Esophagus muscularis mucosa (tissue), 4 donors: Measurements from ENCODE around the gene NHLRC2. TPM values are rescaled to one million over a fixed set of nuclear protein-coding genes. Genes with fewer than 3 reads are reported as not detected.
"Not testable (repeated sequence)": the region's sequence is repeated elsewhere in the genome, so short reads cannot be mapped to it uniquely, and the experiment has no call there.

Experiments
- DNase-seq: peaks from one replicate; pipeline ENCODE4 v3.0.0-alpha.2; 2017; ENCODE audit errors: extremely low spot score
- H3K27ac ChIP-seq, 4 donors: fragments of 200-600 bp; sonication (generic); replicated peaks in 1 of 4; 1 replicate in 3 of 4; 2 replicates in 1 of 4; pipeline ENCODE4 v1.5.1; 2016 to 2019; ENCODE audit warnings: mild to moderate bottlenecking in 1 of 4
- H3K27me3 ChIP-seq, 4 donors: fragments of 200-600 bp; sonication (generic); one replicate each; pipeline versions ENCODE4 v1.5.1 to v1.6.0; 2016 to 2019
- H3K36me3 ChIP-seq, 4 donors: fragments of 200-600 bp; sonication (generic); one replicate each; pipeline ENCODE4 v1.5.1; 2016 to 2019
- H3K4me1 ChIP-seq, 4 donors: fragments of 200-600 bp; sonication (generic); one replicate each; pipeline ENCODE4 v1.5.1; 2016 to 2019
- H3K4me3 ChIP-seq, 4 donors: fragments of 200-600 bp; sonication (generic); 1 replicate in 2 of 4; 2 replicates in 2 of 4; pipeline ENCODE4 v1.5.1; 2016 to 2019; ENCODE audit warnings: mild to moderate bottlenecking in 4 of 4, moderate library complexity in 1 of 4
- H3K9me3 ChIP-seq, 4 donors: fragments of 200-600 bp; sonication (generic); 1 replicate in 3 of 4; 2 replicates in 1 of 4; pipeline ENCODE4 v1.5.1; 2016 to 2019
- CTCF ChIP-seq, 3 experiments: fragments of 200-600 bp in 2 of 3; fragments of 450-650 bp in 1 of 3; sonication (generic) in 2 of 3; IDR thresholded peaks; one replicate each; pipeline ENCODE4 v1.5.1; 2017 to 2019; ENCODE audit warnings: antibody characterized with exemption in 3 of 3, mild to moderate bottlenecking in 2 of 3, moderate library complexity in 1 of 3
- EP300 ChIP-seq: sonication (generic); formaldehyde crosslinking; IDR thresholded peaks from one replicate; pipeline ENCODE4 v1.6.1; 2017; ENCODE audit warnings: antibody characterized with exemption
- POLR2A ChIP-seq: fragments of 450-650 bp; IDR thresholded peaks from one replicate; pipeline ENCODE4 v1.6.1; 2017; ENCODE audit warnings: antibody characterized with exemption, moderate library complexity, mild to moderate bottlenecking, low read depth
- POLR2AphosphoS5 ChIP-seq, 2 donors: sonication (generic); formaldehyde crosslinking; IDR thresholded peaks; one replicate each; pipeline ENCODE4 v1.6.1; 2017; ENCODE audit warnings: antibody characterized with exemption in 2 of 2
- WGBS: methylation state at CpG from one replicate; pipeline ENCODE4 v1.1.5; 2018; 5-methylcytosine and 5-hydroxymethylcytosine counted together
- intact Hi-C: fragments of 100-400 bp; cut with DNase I; formaldehyde crosslinking; loops from one replicate; pipeline ENCODE4 v1.15.1; 2023
- total RNA-seq, 4 donors: library from RNA; depleted of rRNA; stranded (reverse); fragments of >200 nt; gene quantifications; one replicate each; pipeline versions ENCODE4 v1.1.0 to v1.2.1, GENCODE V29; 2016

NHLRC2 gene
- total RNA-seq, 4 donors from 2014 or later = 30.6 to 59.4 (median 40.3) TPM

- Histone ChIP-seq H3K4me1 (no peaks in the 10 kb centered on the region), H3K9me3 (no peaks in the 10 kb centered on the region), H3K4me3 (no peak overlapping the region), H3K36me3 (no peaks in the 10 kb centered on the region), H3K27me3 (no peaks in the 10 kb centered on the region), H3K27ac (no peak overlapping the region)
- TF ChIP-seq POLR2AphosphoS5 (IDR thresholded peaks at IDR 0.05) (no peak), POLR2A (no peak), CTCF (IDR thresholded peaks at IDR 0.05) (no peak), EP300 (no peak)
- 76% methylated on average over 8 of the region's 8 CpGs for WGBS
- peak; percentile 78 for DNase-seq
- intact Hi-C loops = no loop called here
These were observed 79.6 kb downstream of the NHLRC2 start for GRCh38 chr10:113933894-113934532.

- intact Hi-C loops = no loop called here
- no peak for DNase-seq
- Histone ChIP-seq H3K9me3 (no peaks in the 10 kb centered on the region), H3K36me3 (no peaks in the 10 kb centered on the region), H3K4me3 (no peak overlapping the region), H3K27ac (no peak overlapping the region), H3K4me1 (peaks cover 0 to 8% (median 0%) of the 10 kb centered on the region in 4 donors), H3K27me3 (no peaks in the 10 kb centered on the region)
- TF ChIP-seq CTCF (IDR thresholded peaks at IDR 0.05) (no peak), POLR2A (no peak), EP300 (no peak), POLR2AphosphoS5 (IDR thresholded peaks at IDR 0.05) (no peak)
These were observed 82.8 kb downstream of the NHLRC2 start for GRCh38 chr10:113937258-113937657.

- no peak for TF ChIP-seq POLR2A
- Histone ChIP-seq H3K4me1 (peaks cover 0 to 8% (median 0%) of the 10 kb centered on the region in 4 donors), H3K36me3 (no peaks in the 10 kb centered on the region), H3K4me3 (no peak overlapping the region), H3K9me3 (no peaks in the 10 kb centered on the region), H3K27ac (no peak overlapping the region), H3K27me3 (no peaks in the 10 kb centered on the region)
- intact Hi-C loops = no loop called here
- WGBS = 82% methylated on average over 7 of the region's 7 CpGs
- no peak for DNase-seq
These were observed 83.3 kb downstream of the NHLRC2 start for GRCh38 chr10:113937756-113938155.

GRCh38 chr10:113939212-113939860 is 84.9 kb downstream of the NHLRC2 start:
- no peak for TF ChIP-seq CTCF (IDR thresholded peaks at IDR 0.05)
- TF ChIP-seq EP300 = no peak
- TF ChIP-seq POLR2AphosphoS5 (IDR thresholded peaks at IDR 0.05) = no peak
- no peak for TF ChIP-seq POLR2A
- Histone ChIP-seq H3K27me3 (no peaks in the 10 kb centered on the region), H3K27ac (no peak overlapping the region), H3K9me3 (no peaks in the 10 kb centered on the region), H3K36me3 (no peaks in the 10 kb centered on the region), H3K4me3 (no peak overlapping the region), H3K4me1 (peaks cover 0 to 8% (median 0%) of the 10 kb centered on the region in 4 donors)
- intact Hi-C loops = no loop called here
- peak; percentile 50 for DNase-seq
- WGBS = 85% methylated on average over 7 of the region's 7 CpGs

DNA sequence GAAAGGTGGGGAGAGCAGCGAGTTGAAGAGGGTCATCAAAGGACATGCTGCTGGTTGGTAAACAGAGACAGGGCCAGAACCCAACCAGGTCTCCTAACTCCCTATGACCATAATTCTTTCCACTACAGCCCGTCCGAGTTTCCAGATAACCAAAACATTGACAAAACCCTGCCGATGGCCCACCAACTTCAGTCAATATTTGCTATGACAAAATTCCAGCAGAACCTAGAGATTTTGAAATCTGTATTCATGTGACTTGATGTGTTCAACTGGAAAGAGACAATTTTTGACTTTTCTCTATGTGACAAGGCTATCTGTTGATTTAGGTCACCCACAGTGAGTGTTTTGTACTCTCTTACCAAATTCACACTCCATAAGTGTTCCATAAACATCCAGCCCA is 86.7 kb downstream of the NHLRC2 start:
- Histone ChIP-seq H3K27me3 (no peaks in the 10 kb centered on the region), H3K27ac (no peak overlapping the region), H3K36me3 (no peaks in the 10 kb centered on the region), H3K9me3 (no peaks in the 10 kb centered on the region), H3K4me3 (no peak overlapping the region), H3K4me1 (peaks cover 0 to 8% (median 0%) of the 10 kb centered on the region in 4 donors)
- WGBS = 90% methylated on average over 4 of the region's 4 CpGs
- intact Hi-C loops = no loop called here
- TF ChIP-seq CTCF (IDR thresholded peaks at IDR 0.05) = no peak
- TF ChIP-seq POLR2A = no peak
- no peak for TF ChIP-seq EP300
- TF ChIP-seq POLR2AphosphoS5 (IDR thresholded peaks at IDR 0.05) = no peak
- peak; percentile 19 for DNase-seq

- H3K4me3 ChIP-seq, H3K27ac ChIP-seq, intact Hi-C loops, H3K27me3 ChIP-seq, DNase-seq, H3K36me3 ChIP-seq, H3K9me3 ChIP-seq: not testable (repeated sequence)
- 94% methylated on average over 7 of the region's 7 CpGs for WGBS
- H3K4me1 ChIP-seq = peaks cover 8 to 20% (median 15%) of the 10 kb centered on the region in 4 donors
These were observed 88.7 kb downstream of the NHLRC2 start for GRCh38 chr10:113943196-113943595.
